Stimulated activated CD8-positive, alpha-beta memory T cell treated with anti-CD3 and anti-CD28 coated beads, Interleukin-15, amount 100 ng/mL, for 1 hour (primary cell): ENCODE data around the gene SLC11A2.
"Not testable (repeated sequence)": the region's sequence is repeated elsewhere in the genome, so short reads cannot be mapped to it uniquely, and the experiment has no call there.

Experiments used
- DNase-seq: peaks from one replicate; pipeline ENCODE4 v3.0.0-alpha.2; 2020; ENCODE audit warnings: low read depth

The SLC11A2 gene

GRCh38 chr12:50947933-50948626, 78.1 kb downstream of the SLC11A2 start:
- DNase-seq: no peak

DNA sequence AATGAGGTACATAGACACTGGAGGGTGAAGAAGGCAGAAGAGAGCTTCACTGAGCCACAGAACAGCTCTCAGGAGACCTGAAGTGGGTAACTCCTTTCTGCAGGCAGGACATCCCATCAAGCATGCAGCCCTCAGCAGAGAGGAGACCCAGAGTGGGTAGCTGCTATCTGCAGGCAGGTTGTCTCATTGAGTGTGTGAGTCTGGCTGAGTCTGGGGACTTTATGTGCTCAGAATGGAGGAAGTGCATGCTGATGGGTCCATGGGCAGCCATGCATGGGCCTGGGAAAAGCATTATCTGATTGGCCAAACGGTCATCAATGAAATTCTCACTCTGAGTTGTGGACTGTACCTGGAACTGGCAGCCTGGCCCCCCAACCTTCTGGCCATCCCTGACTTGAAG, 88.5 kb downstream of the SLC11A2 start:
- no peak for DNase-seq

- DNase-seq: no peak
Observed at GRCh38 chr12:50936821-50937530, 89.2 kb downstream of the SLC11A2 start.

GRCh38 chr12:50934981-50935807, 91.0 kb downstream of the SLC11A2 start:
- DNase-seq: no peak

GRCh38 chr12:50934371-50934851, 91.8 kb downstream of the SLC11A2 start:
- no peak for DNase-seq

GRCh38 chr12:50933459-50934124, 92.6 kb downstream of the SLC11A2 start:
- DNase-seq: no peak

DNA sequence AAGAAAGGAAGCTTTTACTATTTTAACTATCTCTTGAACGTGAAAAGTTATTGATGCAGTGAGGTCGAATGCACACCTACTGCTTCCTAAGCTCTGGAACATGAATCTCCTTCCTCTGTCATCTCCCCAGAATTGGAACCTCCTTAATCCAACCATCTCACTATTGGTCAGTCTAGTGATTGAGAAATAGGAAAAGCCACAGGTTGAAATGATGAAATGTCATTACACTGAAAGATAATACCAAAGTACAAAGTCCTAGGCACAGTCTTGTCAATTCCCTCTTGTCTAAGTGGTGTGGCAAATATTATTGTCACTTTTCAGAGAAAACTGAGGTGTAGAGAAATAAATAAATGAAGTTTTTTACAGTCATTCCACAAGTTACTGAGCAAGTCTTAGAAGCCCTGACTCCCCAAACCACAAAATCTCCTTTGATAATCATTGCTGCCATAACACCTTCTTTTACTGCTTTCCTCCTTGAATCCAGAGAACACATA, 93.3 kb downstream of the SLC11A2 start:
- no peak for DNase-seq

DNA sequence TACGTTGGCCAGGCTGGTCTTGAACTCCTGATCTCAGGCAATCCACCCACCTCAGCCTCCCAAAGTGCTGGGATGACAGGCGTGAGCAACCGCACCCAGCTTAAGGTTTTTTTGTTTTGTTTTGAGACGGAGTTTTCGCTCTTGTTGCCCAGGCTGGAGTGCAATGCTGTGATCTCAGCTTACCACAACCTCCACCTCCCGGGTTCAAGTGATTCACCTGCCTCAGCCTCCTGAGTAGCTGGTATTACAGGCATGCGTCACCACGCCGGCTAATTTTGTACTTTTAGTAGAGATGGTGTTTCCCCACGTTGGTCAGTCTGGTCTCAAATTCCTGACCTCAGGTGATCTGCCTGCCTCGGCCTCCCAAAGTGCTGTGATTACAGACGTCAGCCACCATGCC, 95.7 kb downstream of the SLC11A2 start:
- not testable (repeated sequence) for DNase-seq

DNA sequence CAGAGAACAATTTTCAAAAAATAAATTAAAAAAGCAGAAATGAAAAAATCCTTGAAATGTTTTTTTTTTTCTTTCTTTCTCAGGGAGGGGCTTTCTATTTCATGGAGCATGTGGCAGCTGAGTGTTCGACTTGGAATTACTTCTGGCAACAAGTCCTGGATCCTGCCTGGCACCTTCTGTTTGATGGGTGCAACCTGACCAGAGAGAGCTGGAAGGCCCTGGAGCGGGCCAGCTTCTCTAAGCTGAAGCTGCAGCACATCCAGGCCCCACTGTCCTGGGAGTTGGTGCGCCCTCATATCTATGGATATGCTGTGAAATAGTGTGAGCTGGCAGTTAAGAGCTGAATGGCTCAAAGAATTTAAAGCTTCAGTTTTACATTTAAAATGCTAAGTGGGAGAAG, 96.4 kb downstream of the SLC11A2 start:
- no peak for DNase-seq
